ENCODE results near the gene CDR2L.
"Not testable (repeated sequence)": the region's sequence is repeated elsewhere in the genome, so short reads cannot be mapped to it uniquely, and the experiment has no call there.

Gene CDR2L

GRCh38 chr17:75003957-75004355 lies 16.5 kb downstream of the CDR2L start:
- no peak overlapping the region for H3K4me3 ChIP-seq (ENCODE audit: low read depth, low read length)
- H3K79me2 ChIP-seq (ENCODE audit: control insufficient read depth, insufficient read depth, low read length, unreplicated experiment), result no peaks in the 10 kb centered on the region
- no peak overlapping the region for H3K27ac ChIP-seq (ENCODE audit: low read depth, low read length)
- no peak overlapping the region for H2AFZ ChIP-seq (ENCODE audit: low read length, unreplicated experiment)
- no peaks in the 10 kb centered on the region for H3K4me1 ChIP-seq (ENCODE audit: control insufficient read depth, insufficient read depth, low read length, unreplicated experiment)
- no peaks in the 10 kb centered on the region for H3K36me3 ChIP-seq (ENCODE audit: insufficient read depth, low read length)
- no peaks in the 10 kb centered on the region for H3K27me3 ChIP-seq (ENCODE audit: insufficient read depth, low read length)

GRCh38 chr17:75004371-75004770 lies 16.9 kb downstream of the CDR2L start:
- Histone ChIP-seq H3K27ac (ENCODE audit: low read depth, low read length) (no peak overlapping the region), H3K79me2 (ENCODE audit: control insufficient read depth, insufficient read depth, low read length, unreplicated experiment) (no peaks in the 10 kb centered on the region), H3K4me3 (ENCODE audit: low read depth, low read length) (no peak overlapping the region), H3K36me3 (ENCODE audit: insufficient read depth, low read length) (no peaks in the 10 kb centered on the region), H3K27me3 (ENCODE audit: insufficient read depth, low read length) (no peaks in the 10 kb centered on the region), H2AFZ (ENCODE audit: low read length, unreplicated experiment) (no peak overlapping the region), H3K4me1 (ENCODE audit: control insufficient read depth, insufficient read depth, low read length, unreplicated experiment) (no peaks in the 10 kb centered on the region)

DNA sequence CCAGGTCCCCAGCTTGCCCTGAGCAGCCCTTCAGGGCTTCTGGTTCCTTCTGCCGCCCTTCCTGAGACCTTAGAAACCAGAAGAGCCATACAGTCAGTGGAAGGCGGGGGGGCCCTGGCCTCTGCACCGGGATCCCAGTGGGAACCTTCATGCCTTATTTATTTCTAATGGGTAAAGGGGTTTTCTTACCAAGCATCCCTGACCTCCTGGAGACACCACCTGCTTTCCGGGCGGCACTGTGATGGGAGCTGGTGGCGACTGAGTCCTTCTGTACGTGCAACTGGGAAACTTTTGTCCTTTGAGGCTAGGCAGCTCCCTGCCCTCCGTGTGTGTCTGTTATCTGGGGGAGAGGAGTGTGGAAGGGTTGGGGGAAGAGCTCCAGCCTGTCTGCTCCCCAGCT lies 17.9 kb downstream of the CDR2L start:
- Histone ChIP-seq H2AFZ (ENCODE audit: low read length, unreplicated experiment) (no peak overlapping the region), H3K27ac (ENCODE audit: low read depth, low read length) (no peak overlapping the region), H3K36me3 (ENCODE audit: insufficient read depth, low read length) (no peaks in the 10 kb centered on the region), H3K4me1 (ENCODE audit: control insufficient read depth, insufficient read depth, low read length, unreplicated experiment) (no peaks in the 10 kb centered on the region), H3K79me2 (ENCODE audit: control insufficient read depth, insufficient read depth, low read length, unreplicated experiment) (no peaks in the 10 kb centered on the region), H3K4me3 (ENCODE audit: low read depth, low read length) (no peak overlapping the region), H3K27me3 (ENCODE audit: insufficient read depth, low read length) (no peaks in the 10 kb centered on the region)

GRCh38 chr17:75006084-75006483 lies 18.7 kb downstream of the CDR2L start:
- H3K4me1 ChIP-seq (ENCODE audit: control insufficient read depth, insufficient read depth, low read length, unreplicated experiment); H3K27me3 ChIP-seq (ENCODE audit: insufficient read depth, low read length); H3K4me3 ChIP-seq (ENCODE audit: low read depth, low read length); H3K27ac ChIP-seq (ENCODE audit: low read depth, low read length); H3K36me3 ChIP-seq (ENCODE audit: insufficient read depth, low read length); H3K79me2 ChIP-seq (ENCODE audit: control insufficient read depth, insufficient read depth, low read length, unreplicated experiment); H2AFZ ChIP-seq (ENCODE audit: low read length, unreplicated experiment): not testable (repeated sequence)

DNA sequence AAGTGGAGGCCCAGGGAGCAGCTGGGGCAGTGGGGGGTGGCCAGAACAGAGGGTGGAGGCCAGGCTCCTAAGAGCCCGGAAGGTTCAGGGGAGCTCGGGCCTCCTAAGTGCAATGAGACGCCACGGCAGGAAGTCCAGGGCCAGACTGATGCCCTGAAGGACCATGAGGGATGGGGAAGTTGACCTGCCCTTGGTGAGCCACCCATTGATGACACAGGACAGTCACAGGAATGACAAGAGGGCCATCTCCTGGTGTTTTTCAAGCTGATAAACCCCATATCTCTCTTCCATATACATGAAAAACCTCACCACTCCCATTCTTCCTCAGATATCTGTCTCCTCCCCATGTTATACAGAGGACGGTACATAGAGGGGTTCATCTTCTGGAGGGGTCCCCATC lies 19.2 kb downstream of the CDR2L start:
- H2AFZ ChIP-seq (ENCODE audit: low read length, unreplicated experiment), result no peak overlapping the region
- no peaks in the 10 kb centered on the region for H3K36me3 ChIP-seq (ENCODE audit: insufficient read depth, low read length)
- H3K79me2 ChIP-seq (ENCODE audit: control insufficient read depth, insufficient read depth, low read length, unreplicated experiment), result no peaks in the 10 kb centered on the region
- H3K27me3 ChIP-seq (ENCODE audit: insufficient read depth, low read length), result no peaks in the 10 kb centered on the region
- no peak overlapping the region for H3K4me3 ChIP-seq (ENCODE audit: low read depth, low read length)
- H3K4me1 ChIP-seq (ENCODE audit: control insufficient read depth, insufficient read depth, low read length, unreplicated experiment), result no peaks in the 10 kb centered on the region
- no peak overlapping the region for H3K27ac ChIP-seq (ENCODE audit: low read depth, low read length)

DNA sequence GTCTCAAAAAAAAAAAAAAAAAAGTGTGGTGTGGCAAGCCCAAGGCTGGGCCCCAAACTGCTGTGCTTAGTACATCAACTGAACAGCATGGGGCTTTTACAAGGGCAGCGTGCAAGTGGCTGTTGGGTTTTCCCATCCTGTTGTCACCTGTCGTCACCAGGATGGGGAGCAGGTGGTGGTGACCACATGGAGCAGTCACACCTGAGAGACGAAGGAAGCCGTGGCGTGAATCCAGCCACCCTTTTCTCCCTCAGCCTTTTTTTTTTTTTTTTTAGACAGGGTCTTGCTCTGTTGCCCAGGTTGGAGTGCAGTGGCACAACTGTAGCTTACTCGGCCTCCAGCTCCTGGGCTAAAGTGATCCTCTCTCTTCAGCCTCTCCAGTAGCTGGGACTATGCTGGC lies 20.9 kb downstream of the CDR2L start:
- Histone ChIP-seq H3K27me3 (ENCODE audit: insufficient read depth, low read length) (no peaks in the 10 kb centered on the region), H3K4me3 (ENCODE audit: low read depth, low read length) (no peak overlapping the region), H3K27ac (ENCODE audit: low read depth, low read length) (no peak overlapping the region), H3K4me1 (ENCODE audit: control insufficient read depth, insufficient read depth, low read length, unreplicated experiment) (peaks cover 4% of the 10 kb centered on the region), H3K36me3 (ENCODE audit: insufficient read depth, low read length) (no peaks in the 10 kb centered on the region), H2AFZ (ENCODE audit: low read length, unreplicated experiment) (no peak overlapping the region), H3K79me2 (ENCODE audit: control insufficient read depth, insufficient read depth, low read length, unreplicated experiment) (peaks cover 6% of the 10 kb centered on the region)

DNA sequence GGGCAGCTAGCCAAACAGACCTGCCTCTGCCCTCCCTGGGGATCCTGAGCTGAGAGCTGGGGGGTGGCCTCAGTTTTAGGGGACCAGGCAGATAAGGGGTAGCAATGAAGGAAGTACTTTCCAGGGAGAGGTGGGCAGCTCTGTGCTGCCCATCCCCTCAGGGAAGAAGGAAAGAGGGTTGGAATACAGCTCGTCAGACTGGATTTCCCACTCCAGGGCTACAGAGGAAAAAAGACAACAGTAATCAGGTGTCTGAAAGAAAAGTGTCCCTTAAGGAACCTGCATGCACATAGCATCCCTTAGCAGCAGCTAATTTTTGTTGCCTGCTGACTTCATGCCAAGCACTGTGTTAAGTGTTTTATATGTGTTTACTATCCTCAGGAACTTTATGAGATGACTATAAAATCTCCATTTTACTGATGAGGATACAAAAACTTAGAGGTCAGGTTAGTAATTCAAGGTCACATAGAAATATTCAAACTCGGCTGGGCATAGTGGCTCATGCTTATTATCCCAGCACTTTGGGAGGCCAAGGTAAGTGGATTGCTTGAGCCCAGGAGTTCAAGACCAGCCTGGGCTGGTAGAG lies 21.8 kb downstream of the CDR2L start:
- Histone ChIP-seq H3K4me3 (ENCODE audit: low read depth, low read length) (no peak overlapping the region), H3K27ac (ENCODE audit: low read depth, low read length) (no peak overlapping the region), H3K27me3 (ENCODE audit: insufficient read depth, low read length) (no peaks in the 10 kb centered on the region), H3K79me2 (ENCODE audit: control insufficient read depth, insufficient read depth, low read length, unreplicated experiment) (peaks cover 12% of the 10 kb centered on the region), H3K4me1 (ENCODE audit: control insufficient read depth, insufficient read depth, low read length, unreplicated experiment) (peaks cover 10% of the 10 kb centered on the region), H3K36me3 (ENCODE audit: insufficient read depth, low read length) (no peaks in the 10 kb centered on the region), H2AFZ (ENCODE audit: low read length, unreplicated experiment) (no peak overlapping the region)

GRCh38 chr17:75010683-75011400 lies 23.4 kb downstream of the CDR2L start:
- Histone ChIP-seq H3K79me2 (ENCODE audit: control insufficient read depth, insufficient read depth, low read length, unreplicated experiment) (peaks cover 22% of the 10 kb centered on the region), H3K4me3 (ENCODE audit: low read depth, low read length) (no peak overlapping the region), H3K36me3 (ENCODE audit: insufficient read depth, low read length) (no peaks in the 10 kb centered on the region), H3K27ac (ENCODE audit: low read depth, low read length) (no peak overlapping the region), H3K4me1 (ENCODE audit: control insufficient read depth, insufficient read depth, low read length, unreplicated experiment) (peaks cover 10% of the 10 kb centered on the region), H2AFZ (ENCODE audit: low read length, unreplicated experiment) (no peak overlapping the region), H3K27me3 (ENCODE audit: insufficient read depth, low read length) (no peaks in the 10 kb centered on the region)

DNA sequence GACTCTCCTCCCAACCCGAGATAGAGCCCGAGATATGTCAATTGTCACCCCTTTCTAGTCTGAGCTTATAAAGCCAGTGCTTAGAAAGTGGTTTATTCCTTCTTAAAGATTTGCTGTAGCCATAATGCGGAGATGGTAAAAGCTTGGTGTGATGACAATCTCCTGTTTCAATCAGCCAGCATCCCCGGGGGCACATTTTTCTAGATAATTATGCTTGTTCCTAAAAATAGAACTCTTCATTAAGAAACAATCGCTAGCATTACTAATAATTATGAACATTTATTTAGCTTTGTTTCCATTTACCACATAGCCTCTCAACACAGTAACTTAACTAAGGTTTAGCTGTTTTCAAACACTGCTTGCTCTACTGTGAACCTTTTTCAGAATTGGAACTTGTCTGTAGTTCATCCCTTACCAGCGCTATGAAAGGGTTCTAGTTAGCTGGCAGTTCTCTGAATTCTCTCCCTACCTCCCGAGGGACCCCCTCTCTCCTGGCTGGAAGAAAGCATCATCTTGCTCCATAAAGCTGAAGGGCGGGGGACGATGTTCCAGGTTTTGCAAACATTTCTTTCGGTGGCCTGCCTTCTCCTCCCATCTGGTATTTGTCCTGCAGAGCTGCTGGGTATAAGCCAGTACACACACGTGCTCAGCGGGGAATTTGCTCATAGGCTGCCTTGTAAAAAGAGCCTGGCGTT lies 24.1 kb downstream of the CDR2L start:
- peak overlapping the region; percentile 94 for H2AFZ ChIP-seq (ENCODE audit: low read length, unreplicated experiment)
- peak overlapping the region; percentile 87 for H3K4me3 ChIP-seq (ENCODE audit: low read depth, low read length)
- no peaks in the 10 kb centered on the region for H3K36me3 ChIP-seq (ENCODE audit: insufficient read depth, low read length)
- H3K4me1 ChIP-seq (ENCODE audit: control insufficient read depth, insufficient read depth, low read length, unreplicated experiment), result peaks cover 10% of the 10 kb centered on the region
- peak overlapping the region; percentile 72 for H3K27ac ChIP-seq (ENCODE audit: low read depth, low read length)
- peaks cover 25% of the 10 kb centered on the region for H3K79me2 ChIP-seq (ENCODE audit: control insufficient read depth, insufficient read depth, low read length, unreplicated experiment)
- no peaks in the 10 kb centered on the region for H3K27me3 ChIP-seq (ENCODE audit: insufficient read depth, low read length)

DNA sequence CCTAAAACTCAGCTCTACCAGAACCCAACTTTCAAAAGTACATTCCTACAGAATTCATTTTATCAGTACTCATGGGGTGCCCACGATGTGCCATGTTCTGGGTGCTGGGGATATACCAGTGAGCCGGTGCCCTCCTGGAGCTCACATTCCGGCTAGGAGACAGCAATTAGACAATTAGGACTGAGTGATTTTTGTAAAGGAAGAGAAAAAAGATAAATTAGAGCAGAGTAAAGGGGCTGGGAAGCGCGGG lies 24.6 kb downstream of the CDR2L start:
- Histone ChIP-seq H3K27ac (ENCODE audit: low read depth, low read length) (peak overlapping the region; percentile 72), H3K4me3 (ENCODE audit: low read depth, low read length) (peak overlapping the region; percentile 87), H3K79me2 (ENCODE audit: control insufficient read depth, insufficient read depth, low read length, unreplicated experiment) (peaks cover 27% of the 10 kb centered on the region), H3K36me3 (ENCODE audit: insufficient read depth, low read length) (no peaks in the 10 kb centered on the region), H2AFZ (ENCODE audit: low read length, unreplicated experiment) (peak overlapping the region; percentile 94), H3K27me3 (ENCODE audit: insufficient read depth, low read length) (no peaks in the 10 kb centered on the region), H3K4me1 (ENCODE audit: control insufficient read depth, insufficient read depth, low read length, unreplicated experiment) (peaks cover 10% of the 10 kb centered on the region)

All from ACC112 (cell line).